IPS-11a (cell line): ENCODE results near the gene DCD.
"Not testable (repeated sequence)": the region's sequence is repeated elsewhere in the genome, so short reads cannot be mapped to it uniquely, and the experiment has no call there.

Experiments used
- H3K4me3 ChIP-seq: one replicate; pipeline ENCODE4 v1.5.1; 2013; ENCODE audit warnings: low read depth, low read length, control low read depth

DCD gene

GRCh38 chr12:54654926-54655325, 6.8 kb upstream of the DCD start:
- H3K4me3 ChIP-seq: no peak overlapping the region

GRCh38 chr12:54653025-54653424, 4.9 kb upstream of the DCD start:
- H3K4me3 ChIP-seq: no peak overlapping the region

- no peak overlapping the region for H3K4me3 ChIP-seq
Observed at GRCh38 chr12:54650889-54651288, 2.7 kb upstream of the DCD start.

GRCh38 chr12:54650409-54650808, 2.2 kb upstream of the DCD start:
- no peak overlapping the region for H3K4me3 ChIP-seq

- no peak overlapping the region for H3K4me3 ChIP-seq
Observed at GRCh38 chr12:54649825-54650224, 1.7 kb upstream of the DCD start.

GRCh38 chr12:54641554-54641953, 6.6 kb downstream of the DCD start:
- no peak overlapping the region for H3K4me3 ChIP-seq

GRCh38 chr12:54641089-54641488, 7.1 kb downstream of the DCD start:
- H3K4me3 ChIP-seq: no peak overlapping the region

- H3K4me3 ChIP-seq: not testable (repeated sequence)
Observed at GRCh38 chr12:54639112-54639511, 9.1 kb downstream of the DCD start.

GRCh38 chr12:54634795-54635194, 13.4 kb downstream of the DCD start, which contains the start of gene LACRT:
Gene LACRT (minus strand): TSS chr12:54634895. CDS start chr12:54634841, 54 bp downstream.
- H3K4me3 ChIP-seq: no peak within 1 kb of the TSS

GRCh38 chr12:54631988-54632728, 16.0 kb downstream of the DCD start:
- H3K4me3 ChIP-seq: no peak overlapping the region

- H3K4me3 ChIP-seq: no peak overlapping the region
Observed at GRCh38 chr12:54631551-54631950, 16.6 kb downstream of the DCD start.

GRCh38 chr12:54629925-54630324, 18.2 kb downstream of the DCD start:
- H3K4me3 ChIP-seq: no peak overlapping the region

GRCh38 chr12:54628186-54628846, 19.8 kb downstream of the DCD start:
- no peak overlapping the region for H3K4me3 ChIP-seq

- no peak overlapping the region for H3K4me3 ChIP-seq
Observed at GRCh38 chr12:54627304-54627703, 20.9 kb downstream of the DCD start.

GRCh38 chr12:54625598-54625997, 22.6 kb downstream of the DCD start:
- H3K4me3 ChIP-seq: no peak overlapping the region

- no peak overlapping the region for H3K4me3 ChIP-seq
Observed at GRCh38 chr12:54624315-54625279, 23.6 kb downstream of the DCD start.

- no peak overlapping the region for H3K4me3 ChIP-seq
Observed at GRCh38 chr12:54622463-54623183, 25.5 kb downstream of the DCD start.

- no peak overlapping the region for H3K4me3 ChIP-seq
Observed at GRCh38 chr12:54616933-54617680, 31.1 kb downstream of the DCD start.

GRCh38 chr12:54612225-54612750, 35.9 kb downstream of the DCD start:
- H3K4me3 ChIP-seq: no peak overlapping the region

GRCh38 chr12:54611715-54612149, 36.4 kb downstream of the DCD start:
- H3K4me3 ChIP-seq: no peak overlapping the region
